Measurements from ENCODE around the gene YARS1. TPM values are rescaled to one million over a fixed set of nuclear protein-coding genes. Genes with fewer than 3 reads are reported as not detected.

YARS1 gene
- total and polyA plus RNA-seq, 2 of the 13 experiments (the other 11 are each of a cell fraction or from before 2014, with no cell fraction given): 50.1 to 113 TPM

DNA sequence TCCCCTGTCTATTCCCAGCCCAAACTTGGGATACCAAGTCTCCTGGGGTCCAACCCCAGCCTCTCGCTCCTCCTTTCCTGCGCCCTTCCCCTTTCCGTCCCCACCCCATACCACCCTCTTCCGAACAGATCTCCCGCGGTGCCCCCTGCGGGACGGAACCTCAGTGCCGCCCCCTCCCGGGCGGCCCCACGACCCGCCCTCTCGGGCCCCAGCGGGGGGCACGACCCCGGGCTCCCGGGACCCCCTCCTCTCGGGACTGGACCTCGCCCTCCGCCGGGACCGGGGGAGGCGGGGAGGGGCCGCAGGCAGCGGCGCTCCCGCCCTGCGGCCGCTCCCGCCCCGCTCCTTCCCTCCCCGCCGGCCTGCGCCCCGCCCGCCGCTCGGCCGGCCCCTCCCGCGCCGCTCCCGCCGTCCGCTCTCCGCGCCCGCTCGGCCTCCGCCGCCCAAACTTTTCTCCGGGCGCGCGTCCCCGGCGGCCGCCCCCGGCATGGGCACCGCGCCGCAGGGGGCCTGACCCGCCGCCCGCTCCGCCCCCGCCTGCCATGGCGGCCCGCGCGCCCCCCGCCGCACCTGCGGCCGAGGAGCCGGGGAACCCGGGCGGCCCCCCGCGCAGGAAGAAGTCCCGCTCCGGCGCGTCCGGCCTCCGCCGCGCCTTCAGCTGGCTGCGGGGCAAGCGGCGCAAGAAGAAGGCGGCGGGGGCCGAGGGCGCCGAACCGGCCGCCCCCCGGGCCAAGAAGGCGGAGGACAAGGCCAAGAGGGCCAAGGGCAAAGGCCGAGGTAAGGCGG lies 75.6 kb downstream of the YARS1 start (continued):
- TF ChIP-seq, protein P1, sequence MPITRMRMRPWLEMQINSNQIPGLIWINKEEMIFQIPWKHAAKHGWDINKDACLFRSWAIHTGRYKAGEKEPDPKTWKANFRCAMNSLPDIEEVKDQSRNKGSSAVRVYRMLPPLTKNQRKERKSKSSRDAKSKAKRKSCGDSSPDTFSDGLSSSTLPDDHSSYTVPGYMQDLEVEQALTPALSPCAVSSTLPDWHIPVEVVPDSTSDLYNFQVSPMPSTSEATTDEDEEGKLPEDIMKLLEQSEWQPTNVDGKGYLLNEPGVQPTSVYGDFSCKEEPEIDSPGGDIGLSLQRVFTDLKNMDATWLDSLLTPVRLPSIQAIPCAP (CRISPR knock-in tag; IDR thresholded peaks at IDR 0.05; ENCODE audit: low read depth): no peak
- 0 out of 2 replicates have a peak, but pooled peaks have one; percentile 23 for TF ChIP-seq PHF20 (CRISPR knock-in tag; IDR thresholded peaks at IDR 0.05)
- TF ChIP-seq KDM2A (CRISPR knock-in tag; IDR thresholded peaks at IDR 0.05; ENCODE audit: borderline replicate concordance, low read depth): peak; percentile 62; the same call in 1 of the 2 replicates
- TF ChIP-seq GABPB1 (CRISPR knock-in tag; IDR thresholded peaks at IDR 0.05): 0 out of 2 replicates have a peak, but pooled peaks have one; percentile 29
- no peak for TF ChIP-seq DMAP1 (CRISPR knock-in tag; IDR thresholded peaks at IDR 0.05)
- TF ChIP-seq ZSCAN5A (CRISPR knock-in tag; IDR thresholded peaks at IDR 0.05; ENCODE audit: borderline replicate concordance): no peak
- TF ChIP-seq HNF4G (IDR thresholded peaks at IDR 0.05; ENCODE audit: borderline replicate concordance, low read depth, low read length): peak; percentile 67; the same call in 1 of the 2 replicates
- TF ChIP-seq HNF4G (CRISPR knock-in tag; IDR thresholded peaks at IDR 0.05; ENCODE audit: borderline replicate concordance, low read depth): no peak
- TF ChIP-seq MAX (IDR thresholded peaks at IDR 0.05): peak; percentile 46; the same call in 1 of the 2 replicates
- no peak for TF ChIP-seq ZFP90 (CRISPR knock-in tag; IDR thresholded peaks at IDR 0.05; ENCODE audit: borderline replicate concordance)
- TF ChIP-seq, protein P2, sequence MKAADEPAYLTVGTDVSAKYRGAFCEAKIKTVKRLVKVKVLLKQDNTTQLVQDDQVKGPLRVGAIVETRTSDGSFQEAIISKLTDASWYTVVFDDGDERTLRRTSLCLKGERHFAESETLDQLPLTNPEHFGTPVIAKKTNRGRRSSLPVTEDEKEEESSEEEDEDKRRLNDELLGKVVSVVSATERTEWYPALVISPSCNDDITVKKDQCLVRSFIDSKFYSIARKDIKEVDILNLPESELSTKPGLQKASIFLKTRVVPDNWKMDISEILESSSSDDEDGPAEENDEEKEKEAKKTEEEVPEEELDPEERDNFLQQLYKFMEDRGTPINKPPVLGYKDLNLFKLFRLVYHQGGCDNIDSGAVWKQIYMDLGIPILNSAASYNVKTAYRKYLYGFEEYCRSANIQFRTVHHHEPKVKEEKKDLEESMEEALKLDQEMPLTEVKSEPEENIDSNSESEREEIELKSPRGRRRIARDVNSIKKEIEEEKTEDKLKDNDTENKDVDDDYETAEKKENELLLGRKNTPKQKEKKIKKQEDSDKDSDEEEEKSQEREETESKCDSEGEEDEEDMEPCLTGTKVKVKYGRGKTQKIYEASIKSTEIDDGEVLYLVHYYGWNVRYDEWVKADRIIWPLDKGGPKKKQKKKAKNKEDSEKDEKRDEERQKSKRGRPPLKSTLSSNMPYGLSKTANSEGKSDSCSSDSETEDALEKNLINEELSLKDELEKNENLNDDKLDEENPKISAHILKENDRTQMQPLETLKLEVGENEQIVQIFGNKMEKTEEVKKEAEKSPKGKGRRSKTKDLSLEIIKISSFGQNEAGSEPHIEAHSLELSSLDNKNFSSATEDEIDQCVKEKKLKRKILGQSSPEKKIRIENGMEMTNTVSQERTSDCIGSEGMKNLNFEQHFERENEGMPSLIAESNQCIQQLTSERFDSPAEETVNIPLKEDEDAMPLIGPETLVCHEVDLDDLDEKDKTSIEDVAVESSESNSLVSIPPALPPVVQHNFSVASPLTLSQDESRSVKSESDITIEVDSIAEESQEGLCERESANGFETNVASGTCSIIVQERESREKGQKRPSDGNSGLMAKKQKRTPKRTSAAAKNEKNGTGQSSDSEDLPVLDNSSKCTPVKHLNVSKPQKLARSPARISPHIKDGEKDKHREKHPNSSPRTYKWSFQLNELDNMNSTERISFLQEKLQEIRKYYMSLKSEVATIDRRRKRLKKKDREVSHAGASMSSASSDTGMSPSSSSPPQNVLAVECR (CRISPR knock-in tag; IDR thresholded peaks at IDR 0.05; ENCODE audit: borderline replicate concordance): peak; percentile 26; the same call in 1 of the 2 replicates
- no peak for TF ChIP-seq CENPT (CRISPR knock-in tag; IDR thresholded peaks at IDR 0.05; ENCODE audit: low read depth)
- TF ChIP-seq PTBP1 (IDR thresholded peaks at IDR 0.05; ENCODE audit: low read depth, low read length, poor library complexity, severe bottlenecking): peak; percentile 55
- no peak for TF ChIP-seq ZNF263 (CRISPR knock-in tag; IDR thresholded peaks at IDR 0.05)
- no peak for TF ChIP-seq GPN1 (CRISPR knock-in tag; IDR thresholded peaks at IDR 0.05; ENCODE audit: borderline replicate concordance)
- TF ChIP-seq ZNF790 (CRISPR knock-in tag; IDR thresholded peaks at IDR 0.05; ENCODE audit: borderline replicate concordance): no peak
- TF ChIP-seq, protein P3, sequence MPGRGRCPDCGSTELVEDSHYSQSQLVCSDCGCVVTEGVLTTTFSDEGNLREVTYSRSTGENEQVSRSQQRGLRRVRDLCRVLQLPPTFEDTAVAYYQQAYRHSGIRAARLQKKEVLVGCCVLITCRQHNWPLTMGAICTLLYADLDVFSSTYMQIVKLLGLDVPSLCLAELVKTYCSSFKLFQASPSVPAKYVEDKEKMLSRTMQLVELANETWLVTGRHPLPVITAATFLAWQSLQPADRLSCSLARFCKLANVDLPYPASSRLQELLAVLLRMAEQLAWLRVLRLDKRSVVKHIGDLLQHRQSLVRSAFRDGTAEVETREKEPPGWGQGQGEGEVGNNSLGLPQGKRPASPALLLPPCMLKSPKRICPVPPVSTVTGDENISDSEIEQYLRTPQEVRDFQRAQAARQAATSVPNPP (CRISPR knock-in tag; IDR thresholded peaks at IDR 0.05): no peak
- TF ChIP-seq CBX2 (IDR thresholded peaks at IDR 0.05; ENCODE audit: low read depth, low read length): no peak
- no peak for TF ChIP-seq CBX2 (CRISPR knock-in tag; IDR thresholded peaks at IDR 0.05; ENCODE audit: low read depth)
- 0 out of 2 replicates have a peak, but pooled peaks have one; percentile 4 for TF ChIP-seq SALL1 (CRISPR knock-in tag; IDR thresholded peaks at IDR 0.05)
- peak; percentile 42 to 57; a peak in 2 of 4 replicates for TF ChIP-seq NR2F1 (CRISPR knock-in tag; IDR thresholded peaks at IDR 0.05)

All from HepG2 (cell line).